Suprapubic skin (tissue), 4 donors: ENCODE data around the gene TOR4A. TPM values are rescaled to one million over a fixed set of nuclear protein-coding genes. Genes with fewer than 3 reads are reported as not detected.

ENCODE experiments used
- DNase-seq, 2 donors: peaks; one replicate each; pipeline ENCODE4 v3.0.0-alpha.2; 2019; ENCODE audit warnings: low spot score in 2 of 2
- H3K27ac ChIP-seq: fragments of 200-600 bp; sonication (generic); one replicate; pipeline ENCODE4 v1.5.1; 2019
- H3K27me3 ChIP-seq: fragments of 200-600 bp; sonication (generic); one replicate; pipeline ENCODE4 v1.5.1; 2019
- H3K36me3 ChIP-seq: fragments of 200-600 bp; sonication (generic); one replicate; pipeline ENCODE4 v1.5.1; 2019
- H3K4me1 ChIP-seq: fragments of 200-600 bp; sonication (generic); one replicate; pipeline ENCODE4 v1.5.1; 2019
- H3K4me3 ChIP-seq: fragments of 200-600 bp; sonication (generic); one replicate; pipeline ENCODE4 v1.5.1; 2019; ENCODE audit warnings: mild to moderate bottlenecking
- H3K9me3 ChIP-seq: fragments of 200-600 bp; sonication (generic); one replicate; pipeline ENCODE4 v1.5.1; 2019
- EP300 ChIP-seq: sonication (generic); formaldehyde crosslinking; IDR thresholded peaks from one replicate; pipeline ENCODE4 v1.6.1; 2017; ENCODE audit warnings: antibody characterized with exemption
- POLR2A ChIP-seq, 2 donors: fragments of 450-650 bp; IDR thresholded peaks; one replicate each; pipeline ENCODE4 v1.6.1; 2017; ENCODE audit warnings: antibody characterized with exemption in 2 of 2, mild to moderate bottlenecking in 2 of 2, moderate library complexity in 2 of 2
- POLR2AphosphoS5 ChIP-seq, 3 donors: sonication (generic); formaldehyde crosslinking; IDR thresholded peaks; one replicate each; pipeline ENCODE4 v1.6.1; 2017; ENCODE audit warnings: antibody characterized with exemption in 3 of 3
- WGBS: methylation state at CpG from one replicate; pipeline ENCODE4 v1.1.5; 2018; 5-methylcytosine and 5-hydroxymethylcytosine counted together
- total RNA-seq, 4 donors: library from RNA; depleted of rRNA; stranded (reverse); fragments of >200 nt; gene quantifications; one replicate each; pipeline ENCODE4 v1.1.0, GENCODE V29; 2016
- TF ChIP-seq, protein P1 (sequence below), 2 donors: fragments of 200-600 bp in 1 of 2; fragments of 450-650 bp in 1 of 2; sonication (generic) in 1 of 2; IDR thresholded peaks; one replicate each; pipeline ENCODE4 v1.5.1; 2016 to 2019; ENCODE audit warnings: antibody characterized with exemption in 2 of 2, mild to moderate bottlenecking in 1 of 2, moderate library complexity in 1 of 2

The TOR4A gene
- total RNA-seq, 4 donors from 2014 or later, result 3.5 to 9.2 (median 4.4) TPM

DNA sequence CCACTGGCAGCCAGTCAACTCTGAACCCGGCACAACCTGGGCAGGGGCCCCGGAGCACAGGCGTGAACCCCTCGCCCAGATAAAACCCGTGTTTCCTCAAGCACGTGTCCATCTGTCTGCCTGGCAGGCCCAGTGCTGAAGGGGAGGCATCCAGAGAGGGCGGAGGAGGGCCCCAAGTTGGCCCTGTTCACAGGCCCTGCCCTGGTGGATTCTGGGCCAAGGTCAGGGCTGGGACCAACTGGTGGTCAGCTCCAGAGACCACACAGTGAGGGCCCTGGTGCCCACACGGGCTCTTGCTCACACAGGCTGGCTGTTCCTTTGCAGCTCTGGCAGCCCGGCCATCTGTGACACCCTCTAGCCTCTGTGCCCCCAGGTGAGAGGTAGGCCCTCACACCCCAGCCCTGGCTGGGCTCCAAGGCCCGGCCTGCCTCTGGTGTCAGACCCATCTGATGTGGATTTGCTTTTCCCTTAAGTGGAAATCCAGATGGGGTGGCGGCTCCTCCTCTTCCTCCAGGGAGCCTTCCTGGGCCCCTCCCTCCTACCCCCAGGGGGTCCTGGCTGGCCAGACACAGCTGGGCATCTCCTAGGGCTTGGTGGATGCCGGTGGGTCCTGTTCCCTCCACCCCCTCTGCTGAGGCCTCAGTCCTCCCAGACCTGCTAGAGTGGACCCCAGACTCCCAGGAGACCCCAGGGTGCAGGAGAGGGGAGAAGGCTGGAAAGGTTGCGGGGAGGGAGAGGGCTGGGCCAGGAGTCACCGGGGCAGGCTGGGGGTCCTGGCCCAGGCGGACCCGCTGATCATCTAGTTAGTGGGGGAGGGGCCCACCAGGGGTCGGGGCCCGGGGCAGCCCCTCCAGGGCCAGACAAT, 27.0 kb upstream of the TOR4A start:
- TF ChIP-seq EP300, result no peak
- TF ChIP-seq POLR2A (IDR thresholded peaks at IDR 0.05), result no peak
- TF ChIP-seq, protein P1, sequence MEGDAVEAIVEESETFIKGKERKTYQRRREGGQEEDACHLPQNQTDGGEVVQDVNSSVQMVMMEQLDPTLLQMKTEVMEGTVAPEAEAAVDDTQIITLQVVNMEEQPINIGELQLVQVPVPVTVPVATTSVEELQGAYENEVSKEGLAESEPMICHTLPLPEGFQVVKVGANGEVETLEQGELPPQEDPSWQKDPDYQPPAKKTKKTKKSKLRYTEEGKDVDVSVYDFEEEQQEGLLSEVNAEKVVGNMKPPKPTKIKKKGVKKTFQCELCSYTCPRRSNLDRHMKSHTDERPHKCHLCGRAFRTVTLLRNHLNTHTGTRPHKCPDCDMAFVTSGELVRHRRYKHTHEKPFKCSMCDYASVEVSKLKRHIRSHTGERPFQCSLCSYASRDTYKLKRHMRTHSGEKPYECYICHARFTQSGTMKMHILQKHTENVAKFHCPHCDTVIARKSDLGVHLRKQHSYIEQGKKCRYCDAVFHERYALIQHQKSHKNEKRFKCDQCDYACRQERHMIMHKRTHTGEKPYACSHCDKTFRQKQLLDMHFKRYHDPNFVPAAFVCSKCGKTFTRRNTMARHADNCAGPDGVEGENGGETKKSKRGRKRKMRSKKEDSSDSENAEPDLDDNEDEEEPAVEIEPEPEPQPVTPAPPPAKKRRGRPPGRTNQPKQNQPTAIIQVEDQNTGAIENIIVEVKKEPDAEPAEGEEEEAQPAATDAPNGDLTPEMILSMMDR (IDR thresholded peaks at IDR 0.05), result no peak
- TF ChIP-seq POLR2AphosphoS5 (IDR thresholded peaks at IDR 0.05), result no peak
- WGBS, result 61% methylated on average over 5 of the region's 18 CpGs

DNA sequence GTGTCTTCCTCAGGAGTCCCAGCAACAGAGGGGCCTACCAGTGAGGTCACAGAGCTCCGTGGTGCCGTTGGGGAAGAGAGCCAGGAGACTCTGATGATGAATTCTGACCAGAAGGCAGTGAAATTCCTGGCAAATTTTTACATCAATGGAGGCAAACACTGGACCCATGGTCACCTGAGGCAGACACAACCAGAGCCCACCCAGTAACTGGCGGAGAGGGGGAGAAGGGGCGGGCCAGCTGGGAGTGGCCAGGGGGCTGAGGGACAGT, 26.4 kb upstream of the TOR4A start, which contains the start of gene STPG3:
STPG3 (plus strand) TSS at position 93 of the 268 bp plus-strand sequence; CDS start at position 94, 1 bp downstream.
- no peak within 1 kb of the TSS for H3K27ac ChIP-seq
- H3K36me3 ChIP-seq, result no peaks in the 10 kb centered on the region
- 62% methylated on average over 4 of the region's 4 CpGs for WGBS
- TF ChIP-seq, protein P1 (IDR thresholded peaks at IDR 0.05), result no peak
- TF ChIP-seq POLR2AphosphoS5 (IDR thresholded peaks at IDR 0.05), result no peak
- TF ChIP-seq POLR2A (IDR thresholded peaks at IDR 0.05), result no peak
- no peak for TF ChIP-seq EP300
- no peak within 1 kb of the TSS for H3K4me3 ChIP-seq
- H3K4me1 ChIP-seq, result peaks cover 18% of the 10 kb centered on the region
- no peak for DNase-seq
- no peaks in the 10 kb centered on the region for H3K9me3 ChIP-seq
- H3K27me3 ChIP-seq, result no peaks in the 10 kb centered on the region

More for the DNA sequence above, 27.0 kb upstream of the TOR4A start:
- Histone ChIP-seq H3K4me3 (no peak overlapping the region), H3K27me3 (no peaks in the 10 kb centered on the region), H3K36me3 (no peaks in the 10 kb centered on the region), H3K27ac (no peak overlapping the region), H3K4me1 (peaks cover 15% of the 10 kb centered on the region), H3K9me3 (no peaks in the 10 kb centered on the region)
- no peak for DNase-seq

DNA sequence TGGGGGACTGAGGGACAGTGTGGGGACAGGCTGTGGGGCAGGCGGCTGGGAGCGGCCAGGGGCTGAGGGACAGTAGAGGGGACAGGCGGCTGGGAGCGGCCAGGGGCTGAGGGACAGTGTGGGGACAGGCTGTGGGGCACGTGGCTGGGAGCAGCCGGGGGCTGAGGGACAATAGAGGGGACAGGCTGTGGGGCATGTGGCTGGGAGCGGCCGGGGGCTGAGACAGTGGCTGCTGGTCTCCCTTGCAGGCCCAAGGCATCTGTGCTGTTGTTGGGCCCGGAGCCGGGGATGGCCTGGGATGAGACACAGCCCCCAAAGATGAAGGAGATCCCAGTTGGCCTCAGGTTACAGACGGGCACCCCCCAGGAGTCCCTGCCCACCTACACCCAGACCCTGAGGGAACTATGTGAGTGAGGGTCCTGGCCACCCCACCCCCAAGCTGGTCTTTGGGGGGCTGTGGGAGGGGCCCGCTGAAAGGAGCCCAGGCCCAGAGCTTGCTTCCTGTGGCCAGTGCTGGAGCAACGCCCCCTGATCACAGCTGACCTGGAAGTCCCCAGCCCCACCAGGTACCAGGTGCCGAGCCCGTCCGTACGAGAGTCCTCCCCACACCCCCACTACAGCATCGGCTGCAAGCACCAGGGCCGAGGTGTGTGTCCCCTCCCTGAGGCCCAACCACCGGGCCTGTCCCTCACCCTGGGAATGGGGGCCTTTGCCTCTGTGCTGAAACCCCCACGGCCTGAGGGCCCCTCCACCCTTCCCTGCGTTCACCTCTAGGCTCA, 25.8 kb upstream of the TOR4A start:
- TF ChIP-seq POLR2AphosphoS5 (IDR thresholded peaks at IDR 0.05), result no peak
- TF ChIP-seq, protein P1 (IDR thresholded peaks at IDR 0.05), result no peak
- TF ChIP-seq EP300, result no peak
- TF ChIP-seq POLR2A (IDR thresholded peaks at IDR 0.05), result no peak

DNA sequence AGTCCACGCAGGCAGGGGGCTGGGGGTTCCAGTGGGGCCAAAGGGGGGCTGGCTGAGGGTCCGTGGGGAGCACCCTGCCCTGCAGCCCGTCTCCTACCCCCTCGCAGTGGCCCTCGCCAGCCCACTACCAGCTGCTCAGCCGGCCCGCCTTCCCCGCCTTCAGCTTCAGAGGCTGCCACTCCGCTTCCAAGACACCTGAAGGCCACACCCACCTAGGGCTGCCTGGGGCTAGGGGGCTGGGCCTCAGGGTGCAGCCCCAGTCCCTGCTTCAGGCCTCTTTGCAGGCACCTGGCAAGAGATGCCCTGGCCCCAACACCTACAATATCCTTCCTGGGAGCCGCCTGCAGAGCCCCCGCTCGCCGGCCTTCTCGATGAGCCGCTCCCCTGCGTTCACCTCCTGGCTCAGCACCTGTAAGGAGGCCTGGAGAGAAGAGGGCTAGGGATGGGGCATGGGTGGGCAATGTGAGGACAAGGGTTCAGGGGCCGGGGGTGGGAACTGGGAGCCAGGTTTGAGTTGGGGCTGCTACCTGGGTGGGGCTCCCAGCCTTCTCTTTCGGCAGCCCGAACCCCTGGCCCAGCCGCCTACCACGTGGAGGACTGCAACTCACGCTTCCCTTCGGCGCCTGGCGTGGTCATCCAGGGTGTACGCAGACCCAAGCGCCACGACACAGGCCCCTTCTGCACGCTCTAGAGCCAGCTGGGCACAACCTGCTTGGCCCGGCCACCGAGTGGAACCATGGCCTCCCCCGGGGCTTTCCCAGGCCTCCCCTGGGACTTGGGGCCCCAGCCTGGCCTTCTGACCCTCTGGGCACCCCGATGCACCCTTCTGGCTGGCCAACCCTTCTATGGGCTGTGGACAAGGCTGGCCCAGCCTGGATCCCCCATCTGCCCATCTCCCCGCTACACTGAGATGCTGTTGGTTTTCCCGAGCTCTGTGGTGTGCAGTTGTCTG, 24.7 kb upstream of the TOR4A start:
- Histone ChIP-seq H3K36me3 (peaks cover 10% of the 10 kb centered on the region), H3K9me3 (no peaks in the 10 kb centered on the region), H3K27ac (no peak overlapping the region), H3K4me1 (peaks cover 29% of the 10 kb centered on the region), H3K4me3 (no peak overlapping the region), H3K27me3 (no peaks in the 10 kb centered on the region)
- WGBS, result 90% methylated on average over 25 of the region's 35 CpGs
- no peak for DNase-seq
- TF ChIP-seq POLR2AphosphoS5 (IDR thresholded peaks at IDR 0.05), result no peak
- no peak for TF ChIP-seq EP300
- TF ChIP-seq POLR2A (IDR thresholded peaks at IDR 0.05), result no peak
- TF ChIP-seq, protein P1 (IDR thresholded peaks at IDR 0.05), result no peak

More for the DNA sequence above, 25.8 kb upstream of the TOR4A start:
- no peaks in the 10 kb centered on the region for H3K27me3 ChIP-seq
- H3K36me3 ChIP-seq, result peaks cover 2% of the 10 kb centered on the region
- H3K4me1 ChIP-seq, result peaks cover 23% of the 10 kb centered on the region
- H3K4me3 ChIP-seq, result no peak overlapping the region
- DNase-seq, result no peak
- no peaks in the 10 kb centered on the region for H3K9me3 ChIP-seq
- H3K27ac ChIP-seq, result no peak overlapping the region
- 88% methylated on average over 19 of the region's 22 CpGs for WGBS
